GM23338 (cell line): ENCODE results near the gene SH2D3C. TPM values are rescaled to one million over a fixed set of nuclear protein-coding genes. Genes with fewer than 3 reads are reported as not detected.
A peak's percentile ranks its signal among the peaks of the same experiment; 100 is the strongest.

ENCODE experiments used
- ATAC-seq: fragments of 200-7000 bp; cut with Tn5 transposase; 3 replicates; pipeline ENCODE4 v1.9.1; 2020
- DNase-seq: peaks from one replicate; pipeline ENCODE4 v3.0.0-alpha.2; 2015; ENCODE audit warnings: low spot score
- H2AFZ ChIP-seq: fragments of 200-600 bp; sonication (generic); 2 replicates; pipeline ENCODE4 v1.8.0; 2016; ENCODE audit warnings: antibody characterized with exemption, mild to moderate bottlenecking, moderate library complexity
- H3F3A ChIP-seq: fragments of 200-600 bp; sonication (generic); replicated peaks from 2 replicates; pipeline ENCODE4 v1.8.0; 2017; ENCODE audit warnings: antibody characterized with exemption, mixed run types, low read depth
- H3K27ac ChIP-seq: fragments of 200-600 bp; sonication (generic); 2 replicates; pipeline ENCODE4 v1.6.1; 2016; ENCODE audit warnings: low read depth
- H3K27me3 ChIP-seq: fragments of 200-600 bp; sonication (generic); 2 replicates; pipeline ENCODE4 v1.8.0; 2016; ENCODE audit warnings: mild to moderate bottlenecking, mixed run types, moderate library complexity; ENCODE audit not compliant: insufficient read depth
- H3K36me3 ChIP-seq: fragments of 200-600 bp; sonication (generic); 2 replicates; pipeline ENCODE4 v1.8.0; 2016; ENCODE audit warnings: mild to moderate bottlenecking; ENCODE audit not compliant: insufficient read depth
- H3K4me1 ChIP-seq: fragments of 200-600 bp; sonication (generic); 2 replicates; pipeline ENCODE4 v1.8.0; 2016; ENCODE audit warnings: mild to moderate bottlenecking, moderate library complexity; ENCODE audit not compliant: insufficient read depth
- H3K4me2 ChIP-seq: fragments of 200-600 bp; sonication (generic); 2 replicates; pipeline ENCODE4 v1.7.1; 2017; ENCODE audit warnings: mixed run types
- H3K4me3 ChIP-seq: fragments of 200-600 bp; sonication (generic); 2 replicates; pipeline ENCODE4 v1.6.1; 2016; ENCODE audit warnings: mixed run types
- H3K79me2 ChIP-seq: fragments of 200-600 bp; sonication (generic); replicated peaks from 2 replicates; pipeline ENCODE4 v1.8.0; 2017; ENCODE audit warnings: mild to moderate bottlenecking; ENCODE audit not compliant: insufficient read depth
- H3K9me2 ChIP-seq: fragments of 200-600 bp; sonication (generic); 2 replicates; pipeline ENCODE4 v1.8.0; 2017; ENCODE audit not compliant: insufficient read depth
- H4K20me1 ChIP-seq: fragments of 200-600 bp; sonication (generic); replicated peaks from 2 replicates; pipeline ENCODE4 v1.8.0; 2017; ENCODE audit warnings: mild to moderate bottlenecking; ENCODE audit not compliant: insufficient read depth
- H3K27ac Mint-ChIP-seq: 2 replicates; pipeline ENCODE4 v1.8.0; 2020; ENCODE audit warnings: inconsistent platforms, mild to moderate bottlenecking, moderate library complexity, mixed read lengths
- H3K27me3 Mint-ChIP-seq: 3 replicates; pipeline ENCODE4 v1.8.0; 2022; ENCODE audit warnings: low read depth, mild to moderate bottlenecking, moderate library complexity, mixed read lengths, inconsistent platforms; ENCODE audit not compliant: insufficient read depth, poor library complexity
- H3K36me3 Mint-ChIP-seq: 3 replicates; pipeline ENCODE4 v1.8.0; 2021; ENCODE audit warnings: low read depth, mild to moderate bottlenecking, inconsistent platforms, moderate library complexity, mixed read lengths
- H3K4me1 Mint-ChIP-seq: 3 replicates; pipeline ENCODE4 v1.8.0; 2020; ENCODE audit warnings: mild to moderate bottlenecking, inconsistent platforms, mixed read lengths
- H3K4me3 Mint-ChIP-seq: 3 replicates; pipeline ENCODE4 v1.8.0; 2021; ENCODE audit warnings: moderate library complexity, mild to moderate bottlenecking, inconsistent platforms, mixed read lengths
- H3K9me3 Mint-ChIP-seq: 3 replicates; pipeline ENCODE4 v1.8.0; 2020; ENCODE audit warnings: moderate library complexity, mild to moderate bottlenecking, inconsistent platforms, mixed read lengths
- CREB1 ChIP-seq: fragments of 250-450 bp; sonication (Bioruptor Pico); IDR thresholded peaks from 2 replicates; pipeline ENCODE4 v1.5.0; 2020; ENCODE audit warnings: low read depth, mild to moderate bottlenecking, moderate library complexity
- EZH2phosphoT487 ChIP-seq: fragments of 200-600 bp; sonication (generic); IDR thresholded peaks from one replicate; pipeline ENCODE4 v1.8.1; 2018; ENCODE audit warnings: antibody characterized with exemption; ENCODE audit not compliant: unreplicated experiment
- JUNB ChIP-seq: IDR thresholded peaks from one replicate; pipeline ENCODE4 v1.6.1; 2016; ENCODE audit warnings: antibody characterized with exemption; ENCODE audit not compliant: unreplicated experiment
- NANOG ChIP-seq: IDR thresholded peaks from 2 replicates; pipeline ENCODE4 v1.6.1; 2016; ENCODE audit warnings: antibody characterized with exemption, borderline replicate concordance
- POLR2AphosphoS5 ChIP-seq: IDR thresholded peaks from 2 replicates; pipeline ENCODE4 v1.6.1; 2016; ENCODE audit warnings: antibody characterized with exemption, low read depth
- REST ChIP-seq: IDR thresholded peaks from one replicate; pipeline ENCODE4 v1.6.1; 2018; ENCODE audit warnings: antibody characterized with exemption; ENCODE audit not compliant: unreplicated experiment
- STAT1 ChIP-seq: IDR thresholded peaks from one replicate; pipeline ENCODE4 v1.6.1; 2016; ENCODE audit warnings: antibody characterized with exemption; ENCODE audit not compliant: unreplicated experiment
- ZNF114 ChIP-seq: fragments of 250-450 bp; sonication (Bioruptor Pico); IDR thresholded peaks from 2 replicates; pipeline ENCODE4 v1.5.0; 2020; ENCODE audit warnings: mild to moderate bottlenecking, moderate library complexity
- ZNF331 ChIP-seq: fragments of 250-450 bp; sonication (Bioruptor Pico); IDR thresholded peaks from 2 replicates; pipeline ENCODE4 v1.5.0; 2020; ENCODE audit warnings: low read depth, mild to moderate bottlenecking, moderate library complexity
- ZNF462 ChIP-seq: fragments of 250-450 bp; sonication (Bioruptor Pico); IDR thresholded peaks from 2 replicates; pipeline ENCODE4 v1.5.0; 2020; ENCODE audit warnings: mild to moderate bottlenecking, moderate library complexity
- polyA plus RNA-seq: library from polyadenylated mRNA; unstranded; fragments of >200 nt; fragmentation: Nextera tagmentation; extraction: Ambion mirVana; gene quantifications from 2 replicates; pipeline ENCODE4 v1.2.1, GENCODE V29; 2016
- total RNA-seq: library from RNA; depleted of rRNA; stranded (reverse); fragments of >200 nt; shearing (Covaris generic); gene quantifications from 2 replicates; pipeline ENCODE4 v1.2.3, GENCODE V29; 2014
- TF ChIP-seq, protein P1 (sequence below): IDR thresholded peaks from 2 replicates; pipeline ENCODE4 v1.6.1; 2016; ENCODE audit warnings: antibody characterized with exemption

SH2D3C gene
- total and polyA plus RNA-seq, 2 experiments from 2014 or later, result 4.2 to 4.5 TPM

DNA sequence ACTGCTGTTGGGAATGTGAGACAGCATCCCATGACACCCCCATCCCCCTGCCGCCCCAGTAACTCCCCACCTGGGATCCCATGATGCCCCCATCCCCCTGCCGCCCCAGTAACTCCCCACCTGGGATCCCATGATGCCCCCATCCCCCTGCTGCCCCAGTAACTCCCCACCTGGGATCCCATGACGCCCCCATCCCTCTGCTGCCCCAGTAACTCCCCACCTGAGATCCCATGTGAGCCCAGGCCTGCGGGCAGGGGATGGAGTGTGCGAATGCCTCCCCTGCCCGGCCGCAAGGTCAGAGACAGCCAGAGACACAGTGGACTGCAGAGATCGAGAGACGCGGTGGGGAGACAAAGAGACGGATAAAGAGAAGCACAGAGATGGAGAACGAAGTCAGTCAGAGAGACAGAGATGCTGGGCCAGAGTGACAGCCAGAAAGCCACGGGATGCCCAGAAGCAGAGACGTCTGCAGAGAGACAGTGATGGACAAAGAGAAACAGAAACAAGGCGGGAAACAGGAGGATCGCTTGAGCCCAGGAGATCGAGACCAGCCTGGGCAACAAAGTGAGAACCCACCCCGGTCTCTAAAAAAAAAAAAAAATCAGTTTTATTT lies 992 bp downstream of the SH2D3C start:
- DNase-seq, result no peak
- Histone ChIP-seq H3K27me3 (no peaks in the 10 kb centered on the region), H3K79me2 (no peaks in the 10 kb centered on the region), H3F3A (peaks cover 8% of the 10 kb centered on the region; the same call in 1 of the 2 replicates), H3K27ac (no peak overlapping the region), H3K36me3 (no peaks in the 10 kb centered on the region), H4K20me1 (no peaks in the 10 kb centered on the region), H3K4me3 (no peak overlapping the region), H2AFZ (no peak overlapping the region), H3K4me1 (peaks cover 5% of the 10 kb centered on the region; the same call in 1 of the 2 replicates), H3K9me2 (no peaks in the 10 kb centered on the region), H3K4me2 (no peak overlapping the region)
- peaks cover 2% of the 10 kb centered on the region; the same call in 1 of the 3 replicates for H3K9me3 Mint-ChIP-seq
- H3K27ac Mint-ChIP-seq, result no peak overlapping the region
- no peak for TF ChIP-seq REST
- no peaks in the 10 kb centered on the region; the same call in 2 of the 3 replicates for H3K36me3 Mint-ChIP-seq
- H3K4me3 Mint-ChIP-seq, result no peak overlapping the region; the same call in 2 of the 3 replicates
- peaks cover 11% of the 10 kb centered on the region for H3K27me3 Mint-ChIP-seq
- H3K4me1 Mint-ChIP-seq, result peaks cover 20% of the 10 kb centered on the region
- ATAC-seq, result no peak

GRCh38 chr9:127776924-127777289 lies 1.6 kb downstream of the SH2D3C start:
- no peaks in the 10 kb centered on the region for H3K79me2 ChIP-seq
- Mint-ChIP-seq H3K9me3 (peaks cover 2% of the 10 kb centered on the region; the same call in 1 of the 3 replicates), H3K27ac (no peak overlapping the region), H3K4me1 (peaks cover 20% of the 10 kb centered on the region), H3K36me3 (no peaks in the 10 kb centered on the region; the same call in 2 of the 3 replicates), H3K27me3 (peaks cover 11% of the 10 kb centered on the region), H3K4me3 (no peak overlapping the region)
- H3K27me3 ChIP-seq, result no peaks in the 10 kb centered on the region
- no peak for DNase-seq
- H3K4me2 ChIP-seq, result no peak overlapping the region
- no peaks in the 10 kb centered on the region for H4K20me1 ChIP-seq
- no peaks in the 10 kb centered on the region for H3K36me3 ChIP-seq
- H3K27ac ChIP-seq, result no peak overlapping the region
- ATAC-seq, result no peak
- H3F3A ChIP-seq, result peaks cover 8% of the 10 kb centered on the region; the same call in 1 of the 2 replicates
- H3K4me3 ChIP-seq, result no peak overlapping the region
- H2AFZ ChIP-seq, result peak overlapping the region; percentile 80
- no peaks in the 10 kb centered on the region for H3K9me2 ChIP-seq
- peaks cover 5% of the 10 kb centered on the region; the same call in 1 of the 2 replicates for H3K4me1 ChIP-seq
- no peak for TF ChIP-seq ZNF331 (CRISPR knock-in tag)
- no peak for TF ChIP-seq CREB1 (CRISPR knock-in tag)
- no peak for TF ChIP-seq ZNF114 (CRISPR knock-in tag)
- TF ChIP-seq JUNB, result no peak
- TF ChIP-seq, protein P1, sequence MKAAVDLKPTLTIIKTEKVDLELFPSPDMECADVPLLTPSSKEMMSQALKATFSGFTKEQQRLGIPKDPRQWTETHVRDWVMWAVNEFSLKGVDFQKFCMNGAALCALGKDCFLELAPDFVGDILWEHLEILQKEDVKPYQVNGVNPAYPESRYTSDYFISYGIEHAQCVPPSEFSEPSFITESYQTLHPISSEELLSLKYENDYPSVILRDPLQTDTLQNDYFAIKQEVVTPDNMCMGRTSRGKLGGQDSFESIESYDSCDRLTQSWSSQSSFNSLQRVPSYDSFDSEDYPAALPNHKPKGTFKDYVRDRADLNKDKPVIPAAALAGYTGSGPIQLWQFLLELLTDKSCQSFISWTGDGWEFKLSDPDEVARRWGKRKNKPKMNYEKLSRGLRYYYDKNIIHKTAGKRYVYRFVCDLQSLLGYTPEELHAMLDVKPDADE, result no peak
- no peak for TF ChIP-seq EZH2phosphoT487
- TF ChIP-seq ZNF462 (CRISPR knock-in tag), result no peak
- TF ChIP-seq STAT1, result no peak
- no peak for TF ChIP-seq POLR2AphosphoS5
- no peak for TF ChIP-seq NANOG
